ENCODE measurements around the gene PEX14. TPM values are rescaled to one million over a fixed set of nuclear protein-coding genes. Genes with fewer than 3 reads are reported as not detected.

PEX14 gene
- total RNA-seq, 4 donors from 2014 or later, result 8.1 to 17.8 (median 15.8) TPM

- Histone ChIP-seq H3K4me1 (peaks cover 7 to 16% of the 10 kb centered on the region in 2 donors), H3K4me3 (no peak overlapping the region), H3K36me3 (no peaks in the 10 kb centered on the region), H3K9me3 (no peaks in the 10 kb centered on the region), H3K27me3 (no peaks in the 10 kb centered on the region), H3K27ac (peak overlapping the region in 3 of 4 donors; percentile 25 to 64 (median 54))
- in situ Hi-C loops (cut with MboI; ENCODE audit: low sequenced_read_pairs in 4 of 4) (no loop called here), intact Hi-C loops (cut with DNase I; ENCODE audit: low total_unique reads) (no loop called here)
- DNase-seq (peak; percentile 44 to 75), ATAC-seq (peak; percentile 97 to 99)
- no peak for TF ChIP-seq POLR2A (IDR thresholded peaks at IDR 0.05)
These were observed 81.1 kb downstream of the PEX14 start for GRCh38 chr1:10555635-10556429.

GRCh38 chr1:10556430-10557005 is 81.8 kb downstream of the PEX14 start:
- Histone ChIP-seq H3K36me3 (no peaks in the 10 kb centered on the region), H3K4me1 (peaks cover 7 to 16% of the 10 kb centered on the region in 2 donors), H3K27me3 (no peaks in the 10 kb centered on the region), H3K27ac (no peak overlapping the region), H3K4me3 (no peak overlapping the region), H3K9me3 (no peaks in the 10 kb centered on the region)
- peak in 1 of 2 donors; percentile 23 for ATAC-seq
- intact Hi-C loops (cut with DNase I; ENCODE audit: low total_unique reads), result no loop called here
- in situ Hi-C loops (cut with MboI; ENCODE audit: low sequenced_read_pairs in 4 of 4), result no loop called here
- TF ChIP-seq, protein P1, sequence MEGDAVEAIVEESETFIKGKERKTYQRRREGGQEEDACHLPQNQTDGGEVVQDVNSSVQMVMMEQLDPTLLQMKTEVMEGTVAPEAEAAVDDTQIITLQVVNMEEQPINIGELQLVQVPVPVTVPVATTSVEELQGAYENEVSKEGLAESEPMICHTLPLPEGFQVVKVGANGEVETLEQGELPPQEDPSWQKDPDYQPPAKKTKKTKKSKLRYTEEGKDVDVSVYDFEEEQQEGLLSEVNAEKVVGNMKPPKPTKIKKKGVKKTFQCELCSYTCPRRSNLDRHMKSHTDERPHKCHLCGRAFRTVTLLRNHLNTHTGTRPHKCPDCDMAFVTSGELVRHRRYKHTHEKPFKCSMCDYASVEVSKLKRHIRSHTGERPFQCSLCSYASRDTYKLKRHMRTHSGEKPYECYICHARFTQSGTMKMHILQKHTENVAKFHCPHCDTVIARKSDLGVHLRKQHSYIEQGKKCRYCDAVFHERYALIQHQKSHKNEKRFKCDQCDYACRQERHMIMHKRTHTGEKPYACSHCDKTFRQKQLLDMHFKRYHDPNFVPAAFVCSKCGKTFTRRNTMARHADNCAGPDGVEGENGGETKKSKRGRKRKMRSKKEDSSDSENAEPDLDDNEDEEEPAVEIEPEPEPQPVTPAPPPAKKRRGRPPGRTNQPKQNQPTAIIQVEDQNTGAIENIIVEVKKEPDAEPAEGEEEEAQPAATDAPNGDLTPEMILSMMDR (IDR thresholded peaks at IDR 0.05 in 4 of 5, conservative IDR thresholded peaks at IDR 0.05 in 1 of 5), result no peak
- no peak for TF ChIP-seq POLR2A (IDR thresholded peaks at IDR 0.05)
- no peak for DNase-seq

- ATAC-seq, result no peak
- intact Hi-C loops (cut with DNase I; ENCODE audit: low total_unique reads), result no loop called here
- DNase-seq, result no peak
- H3K9me3 ChIP-seq, result no peaks in the 10 kb centered on the region
- TF ChIP-seq, protein P1 (IDR thresholded peaks at IDR 0.05 in 4 of 5, conservative IDR thresholded peaks at IDR 0.05 in 1 of 5), result no peak
- TF ChIP-seq POLR2A (IDR thresholded peaks at IDR 0.05), result no peak
- H3K27ac ChIP-seq, result no peak overlapping the region
- H3K36me3 ChIP-seq, result no peaks in the 10 kb centered on the region
- in situ Hi-C loops (cut with MboI; ENCODE audit: low sequenced_read_pairs in 4 of 4), result no loop called here
- peaks cover 7 to 16% of the 10 kb centered on the region in 2 donors for H3K4me1 ChIP-seq
- H3K27me3 ChIP-seq, result no peaks in the 10 kb centered on the region
- no peak overlapping the region for H3K4me3 ChIP-seq
These were observed 83.0 kb downstream of the PEX14 start for GRCh38 chr1:10557714-10558113.

- DNase-seq, result no peak
- no peaks in the 10 kb centered on the region for H3K27me3 ChIP-seq
- ATAC-seq, result no peak
- intact Hi-C loops (cut with DNase I; ENCODE audit: low total_unique reads), result no loop called here
- TF ChIP-seq, protein P1 (IDR thresholded peaks at IDR 0.05 in 4 of 5, conservative IDR thresholded peaks at IDR 0.05 in 1 of 5), result no peak
- H3K4me3 ChIP-seq, result no peak overlapping the region
- H3K4me1 ChIP-seq, result peaks cover 7 to 16% of the 10 kb centered on the region in 2 donors
- peaks cover 0 to 3% (median 0%) of the 10 kb centered on the region in 3 donors for H3K9me3 ChIP-seq
- in situ Hi-C loops (cut with MboI; ENCODE audit: low sequenced_read_pairs in 4 of 4), result no loop called here
- H3K36me3 ChIP-seq, result no peaks in the 10 kb centered on the region
- H3K27ac ChIP-seq, result no peak overlapping the region
These were observed 84.6 kb downstream of the PEX14 start for GRCh38 chr1:10559386-10559785.

DNA sequence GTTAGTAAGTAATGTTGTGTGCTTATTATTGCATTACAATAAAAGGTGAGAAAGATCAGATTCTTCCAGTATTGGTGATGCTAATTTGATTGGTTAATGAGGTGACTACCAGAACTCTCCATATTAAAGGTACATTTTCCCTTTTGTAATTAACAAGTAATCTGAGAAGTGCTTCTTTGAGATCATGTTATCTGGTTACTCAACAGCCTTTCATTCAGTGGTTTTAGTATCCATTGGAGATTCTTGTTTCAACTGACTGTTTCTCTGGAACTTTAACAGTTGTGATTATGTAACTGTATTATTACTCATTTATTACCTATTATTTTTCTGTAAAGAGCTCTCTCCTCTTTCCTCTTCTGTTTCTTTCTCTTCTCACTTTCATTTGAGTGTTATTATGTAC is 86.7 kb downstream of the PEX14 start:
- in situ Hi-C loops (cut with MboI; ENCODE audit: low sequenced_read_pairs in 4 of 4), result no loop called here

More for the DNA sequence above, 86.7 kb downstream of the PEX14 start:
- no peak overlapping the region for H3K27ac ChIP-seq
- TF ChIP-seq, protein P1 (IDR thresholded peaks at IDR 0.05 in 4 of 5, conservative IDR thresholded peaks at IDR 0.05 in 1 of 5), result no peak
- H3K4me1 ChIP-seq, result peaks cover 0 to 2% of the 10 kb centered on the region in 2 donors
- H3K27me3 ChIP-seq, result no peaks in the 10 kb centered on the region
- peaks cover 0 to 3% (median 0%) of the 10 kb centered on the region in 3 donors for H3K9me3 ChIP-seq
- ATAC-seq (no peak), DNase-seq (no peak)
- no peak overlapping the region for H3K4me3 ChIP-seq
- intact Hi-C loops (cut with DNase I; ENCODE audit: low total_unique reads), result no loop called here
- H3K36me3 ChIP-seq, result no peaks in the 10 kb centered on the region
